HK-2 (cell line): Measurements from ENCODE around the gene RAPGEF5.

Experiments used
- DNase-seq: peaks from one replicate; pipeline ENCODE4 v3.0.0-alpha.2; 2018; ENCODE audit not compliant: unreplicated experiment

The RAPGEF5 gene

DNA sequence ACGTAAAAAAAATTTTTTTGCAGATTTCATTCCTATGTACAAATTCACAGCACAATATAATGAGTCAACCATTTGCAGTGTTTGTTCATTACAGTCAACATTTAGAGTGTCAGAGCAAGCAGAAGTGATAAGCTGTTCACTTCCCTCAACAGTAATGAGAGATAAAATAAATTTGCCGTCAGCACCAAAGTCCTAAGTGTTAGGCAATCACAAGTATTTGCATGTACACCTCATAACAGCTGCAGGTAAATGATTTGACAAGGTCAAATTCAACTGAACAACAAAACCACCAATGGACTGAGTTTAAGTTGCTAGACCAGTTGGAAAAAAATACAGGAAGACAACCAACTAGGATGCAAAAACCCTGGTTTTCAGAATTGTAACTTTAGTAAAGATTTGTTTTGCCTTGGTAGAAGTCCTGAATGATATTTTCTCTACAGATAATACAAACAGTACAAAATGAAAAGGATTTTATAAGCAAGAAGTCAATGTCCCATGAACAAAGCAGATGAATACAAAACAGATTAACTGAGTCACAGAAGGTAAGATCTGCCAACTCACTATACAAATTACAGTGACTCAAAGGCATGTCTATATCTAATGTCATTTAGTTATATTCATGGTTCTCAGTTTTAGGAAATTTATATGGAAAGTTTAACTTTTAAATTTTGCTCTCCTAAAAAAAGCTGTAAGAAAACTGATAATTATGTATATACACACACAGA is 10.4 kb downstream of the RAPGEF5 start:
- DNase-seq = no peak

DNA sequence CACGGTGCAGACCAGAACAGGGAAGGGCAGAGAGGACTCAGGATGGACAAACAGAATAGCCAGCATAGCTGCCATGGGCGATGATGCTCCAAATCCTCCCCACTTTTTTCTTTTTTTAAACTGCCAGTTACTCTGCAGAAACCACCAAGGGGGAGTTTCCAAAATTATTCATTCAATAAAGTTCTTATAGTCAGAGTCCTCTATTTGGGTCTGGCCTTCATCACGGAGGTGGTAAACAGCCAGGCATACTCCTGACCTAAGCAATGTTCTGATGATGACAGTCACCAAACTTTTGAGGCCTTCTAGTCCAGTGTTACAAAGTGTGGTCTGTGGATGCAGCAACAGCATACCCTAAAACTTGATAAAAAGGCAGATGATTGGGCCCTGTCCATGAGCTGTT is 12.3 kb downstream of the RAPGEF5 start:
- DNase-seq = no peak

DNA sequence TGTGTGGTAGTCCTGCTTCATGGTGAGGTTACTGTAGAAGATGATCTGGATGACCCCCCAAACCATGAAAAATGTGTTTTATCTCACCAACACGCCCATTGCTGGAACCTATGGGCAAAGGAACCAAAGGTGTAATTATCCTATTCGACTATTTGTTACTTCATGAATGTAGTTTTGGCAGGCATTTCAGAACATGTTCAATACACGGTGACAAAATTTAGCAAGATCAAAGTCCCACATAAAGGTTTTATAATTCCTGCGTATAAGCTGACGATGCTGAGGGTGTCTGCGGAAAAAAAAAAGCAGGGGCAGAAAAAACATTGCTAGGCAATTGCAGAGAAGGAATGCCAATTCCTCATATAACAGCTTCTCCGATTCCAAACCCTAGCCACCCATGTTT is 13.3 kb downstream of the RAPGEF5 start:
- DNase-seq = no peak

DNA sequence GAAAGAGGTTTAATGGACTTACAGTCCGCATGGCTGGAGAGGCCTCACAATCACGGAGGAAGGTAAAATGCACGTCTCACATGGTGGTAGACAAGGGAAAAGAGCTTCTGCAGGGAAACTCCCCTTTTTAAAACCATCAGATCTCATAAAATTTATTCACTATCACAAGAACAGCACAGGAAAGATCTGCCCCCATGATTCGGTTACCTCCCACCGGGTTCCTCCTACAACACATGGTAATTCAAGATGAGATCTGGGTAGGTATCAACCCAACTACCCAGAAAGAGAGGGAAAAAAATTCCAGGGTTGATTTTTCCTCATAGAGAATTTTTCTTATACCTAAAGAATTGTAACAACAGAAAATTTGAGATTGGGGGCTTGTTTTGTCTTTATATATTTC is 13.9 kb downstream of the RAPGEF5 start:
- DNase-seq = no peak

DNA sequence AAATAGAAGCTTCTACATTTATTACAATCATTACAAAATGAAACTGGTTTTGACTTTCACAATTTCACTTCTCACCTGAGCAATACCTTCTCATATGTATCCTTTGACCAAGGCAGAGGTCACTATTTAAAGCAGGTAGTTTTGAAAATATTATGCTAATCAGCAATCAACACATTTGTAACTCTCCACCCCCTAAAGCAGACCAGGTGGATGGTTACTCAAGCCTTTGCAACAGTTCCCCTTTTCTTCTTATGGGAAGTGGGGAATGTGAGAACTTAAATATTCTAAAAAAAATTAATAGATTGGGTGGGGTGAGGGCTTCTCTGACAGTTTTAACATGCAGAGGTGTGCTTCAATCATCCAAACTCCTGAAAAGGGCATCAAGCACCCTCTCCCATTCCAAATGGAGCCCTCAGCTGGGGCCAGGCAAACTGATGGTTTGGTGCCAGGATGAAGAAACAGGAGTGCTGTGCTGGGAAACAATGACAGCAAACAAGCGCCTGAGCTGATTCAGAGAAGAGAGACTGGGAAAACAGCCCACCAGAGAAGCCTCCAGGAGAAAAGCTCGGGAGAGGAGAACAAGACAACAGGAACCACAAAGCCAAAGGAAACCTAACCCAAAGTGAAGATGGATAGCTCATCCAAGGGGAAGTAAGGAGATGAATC is 17.1 kb downstream of the RAPGEF5 start:
- no peak for DNase-seq

DNA sequence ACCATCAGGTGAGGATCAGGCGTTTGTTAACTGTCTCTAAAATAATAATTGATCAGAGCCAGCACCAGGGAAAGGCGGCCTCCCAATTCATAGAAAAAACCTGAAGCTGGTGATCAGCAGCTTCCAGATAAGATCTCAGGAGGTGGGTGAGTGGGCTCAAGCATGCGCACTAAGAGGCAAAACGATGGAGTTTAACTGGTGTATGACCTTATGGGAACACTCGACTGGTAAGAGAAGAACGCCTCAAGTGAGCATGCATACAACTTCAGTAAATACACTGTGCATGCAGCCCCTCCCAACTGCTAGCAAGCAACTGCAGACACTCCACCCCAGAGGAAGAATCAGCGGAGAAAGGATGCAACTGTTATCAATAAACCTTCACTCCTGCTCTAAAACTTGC is 18.1 kb downstream of the RAPGEF5 start:
- DNase-seq = no peak

DNA sequence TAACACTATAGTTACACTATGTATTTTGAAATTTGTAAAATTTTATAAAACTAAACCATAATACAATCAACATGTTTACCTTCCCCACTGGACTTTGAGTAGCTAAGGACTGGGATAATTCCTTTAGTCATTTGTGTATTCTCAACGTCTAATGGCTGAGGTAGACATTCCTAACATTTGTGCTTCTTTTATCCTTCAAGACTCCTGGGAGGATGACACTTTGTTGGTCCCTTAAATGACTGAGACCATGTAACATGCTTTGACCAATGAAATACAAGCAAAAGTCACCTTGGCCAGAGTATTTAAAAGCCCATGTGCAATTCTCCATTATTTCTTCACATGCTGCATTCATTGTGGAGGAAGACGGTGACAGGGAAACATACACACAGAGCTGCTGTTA is 18.5 kb downstream of the RAPGEF5 start:
- DNase-seq = no peak

DNA sequence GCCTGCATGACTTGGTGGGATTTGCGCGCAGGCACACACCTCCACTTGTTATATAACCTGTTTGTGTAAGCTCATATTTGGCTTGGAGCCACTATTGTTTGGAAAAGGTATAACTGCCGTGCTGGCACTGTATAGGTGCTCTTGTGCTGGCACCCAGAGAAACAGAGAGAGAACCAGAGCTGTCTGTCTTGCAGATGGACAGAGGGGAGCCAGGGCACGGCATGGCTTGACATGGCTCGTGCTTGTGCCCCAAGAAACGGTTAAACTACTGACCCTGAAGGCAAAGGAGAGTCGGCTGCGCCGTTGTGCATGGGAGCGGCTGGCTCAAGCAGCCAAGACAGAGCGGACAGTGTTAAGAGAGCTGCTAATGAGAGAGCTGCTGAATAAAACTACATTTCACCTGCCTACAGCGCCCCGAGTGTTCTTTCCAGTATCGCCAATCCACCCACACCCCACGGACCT is 23.2 kb downstream of the RAPGEF5 start:
- DNase-seq = no peak

DNA sequence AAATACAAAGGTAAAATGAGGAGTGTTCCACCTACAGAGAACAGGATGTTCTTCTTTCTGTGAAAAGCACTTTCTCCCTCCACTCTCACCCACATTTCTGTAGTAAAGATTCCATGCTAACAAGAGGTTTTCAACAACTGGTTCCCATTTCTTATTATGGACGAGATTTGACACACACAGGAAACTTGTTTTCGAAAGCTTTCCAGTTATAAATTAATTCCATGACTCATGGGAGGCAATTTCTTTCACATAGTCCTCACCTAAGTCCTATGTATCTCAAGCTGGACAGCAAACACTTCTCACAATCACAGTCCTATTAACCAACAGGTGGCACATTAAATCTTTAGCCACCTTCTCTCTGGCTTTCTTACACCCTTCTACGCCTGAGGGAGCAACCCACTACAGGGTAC is 24.5 kb downstream of the RAPGEF5 start:
- DNase-seq = no peak

DNA sequence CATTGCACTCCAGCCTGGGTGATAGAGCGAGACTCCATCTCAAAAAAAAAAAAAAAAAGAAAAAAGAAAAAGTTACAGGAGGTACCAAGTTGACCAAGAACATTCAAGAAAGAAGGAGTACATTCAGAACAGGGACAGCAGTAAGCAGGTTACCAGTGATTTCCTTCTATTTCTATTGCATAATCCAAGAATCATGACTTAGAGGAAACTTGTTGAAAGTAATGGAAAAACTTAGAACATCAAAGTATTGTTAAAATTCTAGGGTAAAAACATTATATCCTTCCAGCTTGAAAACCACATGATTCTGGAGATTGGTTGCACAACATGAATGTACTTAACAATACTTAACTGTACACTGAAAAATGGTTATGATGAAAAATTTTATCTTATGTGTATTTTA is 25.2 kb downstream of the RAPGEF5 start:
- no peak for DNase-seq

DNA sequence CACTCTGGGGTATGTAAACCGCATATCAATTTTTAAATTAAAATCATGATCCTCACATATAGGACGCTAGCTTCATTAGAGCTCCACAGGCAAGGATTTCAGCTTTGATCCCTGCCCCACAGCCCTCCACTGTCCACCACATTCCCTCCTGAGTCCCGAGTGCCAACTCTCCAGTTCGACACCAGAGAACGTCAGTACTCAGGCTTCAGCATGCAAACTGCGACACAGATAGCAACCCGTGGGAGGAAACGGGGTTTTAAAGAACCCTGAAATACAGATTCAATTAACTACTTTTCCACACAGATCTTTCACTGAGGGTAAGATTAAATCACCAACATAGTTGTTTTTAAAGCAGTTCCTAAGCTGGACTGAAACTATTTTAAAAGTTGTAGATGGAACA is 26.1 kb downstream of the RAPGEF5 start:
- no peak for DNase-seq

DNA sequence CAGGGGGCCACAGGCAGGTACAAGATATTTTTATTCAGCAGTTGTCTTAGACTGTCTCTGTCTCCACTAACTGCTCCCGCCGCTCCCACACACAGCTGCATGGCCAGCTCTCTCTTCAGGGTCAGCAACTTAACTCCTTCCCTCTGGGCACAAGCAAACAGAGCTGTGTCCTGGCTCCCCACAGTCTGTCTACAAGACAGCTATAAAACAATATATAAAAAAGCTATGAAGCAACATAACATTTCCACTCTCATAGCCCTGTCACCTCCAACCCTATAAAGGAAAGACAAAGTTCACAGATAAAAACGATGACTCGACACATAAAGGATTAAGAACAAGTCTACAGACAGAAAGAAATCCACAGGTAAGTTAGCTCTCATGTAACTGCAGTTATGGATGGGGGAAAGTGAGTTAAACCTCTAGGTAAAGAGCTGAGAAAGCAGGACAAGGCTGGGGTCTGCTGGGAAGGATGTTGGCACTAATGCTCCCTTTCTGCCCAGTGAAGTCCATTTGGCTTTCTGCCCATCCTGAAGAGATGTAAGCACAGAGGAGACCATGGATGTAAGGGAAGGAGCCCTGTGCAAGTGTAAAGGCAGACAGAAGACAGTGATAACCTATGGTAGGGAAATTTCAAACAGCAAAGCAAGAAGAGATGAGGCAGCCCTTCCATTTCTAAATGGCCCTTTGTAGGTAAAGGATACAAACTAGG is 27.0 kb downstream of the RAPGEF5 start:
- DNase-seq = no peak

DNA sequence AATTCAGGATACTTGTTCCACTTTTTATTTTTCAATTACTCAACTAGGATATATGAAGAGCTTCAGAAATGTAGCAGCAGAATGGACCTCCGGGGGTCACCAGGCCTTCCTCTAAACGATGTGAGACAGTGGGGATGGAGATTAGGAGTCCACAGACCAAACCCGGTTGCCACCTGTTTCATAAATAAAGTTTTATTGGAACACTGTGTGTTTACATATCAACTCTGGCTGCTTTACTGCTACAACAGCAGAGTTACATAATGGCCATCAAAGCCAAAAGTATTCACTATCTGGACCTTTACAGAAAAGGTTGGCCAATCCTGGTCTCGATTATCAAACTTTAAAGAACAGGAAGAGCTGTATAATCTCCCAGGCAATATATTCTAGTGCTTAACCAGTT is 30.8 kb downstream of the RAPGEF5 start:
- no peak for DNase-seq

DNA sequence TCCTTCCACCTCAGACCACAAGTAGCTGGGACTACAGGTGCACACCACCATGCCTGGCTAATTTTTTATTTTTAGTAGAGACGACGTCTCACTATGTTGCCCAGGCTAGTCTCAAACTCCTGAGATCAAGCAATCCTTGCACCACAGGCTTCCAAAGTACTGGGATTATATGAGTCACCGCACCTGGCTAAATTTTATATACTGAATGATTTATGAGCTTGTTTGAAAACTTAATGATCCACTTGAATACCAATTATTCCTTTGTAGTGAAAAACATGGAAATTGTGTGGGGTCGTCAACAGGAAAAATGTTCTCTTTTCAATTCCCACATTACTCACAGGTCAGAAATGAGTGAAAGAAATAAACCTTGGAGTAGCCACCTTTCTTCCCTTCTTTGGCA is 31.3 kb downstream of the RAPGEF5 start:
- no peak for DNase-seq

DNA sequence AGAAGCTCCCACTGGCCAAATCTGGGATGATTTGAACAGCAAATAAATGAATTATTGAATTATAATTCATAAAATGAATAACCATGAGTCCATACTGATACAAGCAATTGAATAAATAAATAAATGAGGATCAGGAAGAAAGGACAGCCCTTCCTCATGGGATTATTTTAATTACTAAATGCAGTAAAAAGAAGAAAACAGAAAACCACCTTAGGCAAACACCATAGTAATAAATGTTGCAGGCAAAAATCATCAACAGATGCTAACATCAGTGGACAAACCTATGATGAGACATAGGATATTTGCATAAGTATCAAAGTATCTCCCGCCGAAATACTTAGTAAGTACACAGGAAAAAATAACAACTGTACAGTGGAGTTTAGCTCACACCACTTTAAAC is 33.2 kb downstream of the RAPGEF5 start:
- DNase-seq = no peak

DNA sequence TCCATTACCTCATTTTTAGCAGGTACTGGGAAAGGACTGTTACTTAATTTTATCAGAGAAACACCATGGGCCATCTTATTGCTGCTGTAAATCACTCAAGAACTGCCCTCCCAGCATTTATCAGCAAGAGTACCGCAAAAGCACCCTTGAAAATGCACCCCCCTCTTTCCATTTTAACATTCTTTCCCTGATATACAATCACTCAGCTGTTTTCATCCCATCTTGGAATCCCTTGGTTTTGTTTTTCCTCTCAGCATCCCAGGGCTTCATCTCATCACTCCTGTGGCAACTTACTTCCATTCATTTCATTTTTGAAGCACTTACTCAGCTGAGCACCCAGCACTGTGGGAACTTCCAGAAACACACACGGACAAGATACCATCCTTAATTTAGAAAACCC is 36.5 kb downstream of the RAPGEF5 start:
- no peak for DNase-seq

DNA sequence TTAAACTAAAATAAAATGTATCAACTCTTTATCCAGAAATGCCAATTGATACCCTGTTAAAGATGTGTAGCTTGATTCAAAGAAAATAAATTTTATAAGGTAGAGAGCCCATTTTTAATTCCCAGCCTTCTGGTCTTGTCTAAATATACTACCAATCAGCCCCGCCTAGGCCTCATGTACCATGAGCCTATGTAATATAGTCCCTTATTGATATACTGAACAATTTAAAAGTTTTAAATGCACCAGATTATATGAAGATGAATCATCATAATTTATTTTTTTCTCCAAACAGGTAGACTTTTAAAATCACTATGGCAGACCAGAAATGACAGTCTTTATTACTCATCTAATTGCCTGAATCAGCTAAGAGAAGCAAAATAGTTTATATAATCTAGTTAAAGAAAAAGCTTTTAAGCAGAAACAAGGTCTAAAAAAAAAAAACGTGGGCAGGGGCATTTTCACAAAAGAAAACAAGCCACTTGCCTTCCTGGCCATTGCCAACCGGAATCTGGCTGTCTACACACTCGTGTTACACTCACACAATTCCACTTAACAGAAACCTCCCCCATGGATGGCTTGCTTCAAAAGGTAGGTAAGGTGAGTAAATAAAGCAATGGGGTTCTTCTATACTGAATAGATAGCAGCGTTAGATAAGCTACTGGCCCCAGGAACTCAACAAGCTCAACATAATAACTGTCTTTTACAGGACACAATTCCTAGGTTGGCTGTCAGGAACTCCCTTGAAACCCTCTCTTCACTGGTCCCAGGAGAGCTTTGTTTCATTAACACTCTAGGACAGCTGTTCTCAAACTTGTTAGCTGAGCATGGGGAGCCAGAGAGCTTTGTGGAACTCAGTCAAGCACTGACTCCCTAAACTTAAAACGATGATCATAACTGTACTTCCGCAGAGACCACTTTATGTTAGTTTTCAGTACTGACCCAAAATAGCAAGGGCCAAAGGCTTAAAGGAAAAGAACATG is 37.2 kb downstream of the RAPGEF5 start:
- DNase-seq = no peak

DNA sequence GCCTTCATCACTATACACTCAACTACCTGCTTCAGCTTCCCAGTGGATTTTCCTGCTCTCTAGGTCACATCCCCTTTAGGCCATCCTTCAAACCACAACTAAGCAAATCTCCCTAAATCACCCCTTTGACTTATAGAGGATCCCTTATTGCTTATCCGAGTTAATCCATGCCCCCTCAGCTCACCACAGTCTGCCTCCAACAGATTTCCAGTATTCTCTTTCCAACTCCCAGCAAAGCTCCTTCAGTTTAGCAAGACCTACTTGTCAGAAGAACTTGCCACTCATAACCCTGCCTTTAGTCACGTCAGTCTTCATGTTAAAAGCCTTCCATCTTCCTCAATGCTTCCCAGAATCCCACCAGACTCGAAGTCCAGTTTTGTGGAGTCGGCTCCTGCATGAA is 38.6 kb downstream of the RAPGEF5 start:
- DNase-seq = no peak

DNA sequence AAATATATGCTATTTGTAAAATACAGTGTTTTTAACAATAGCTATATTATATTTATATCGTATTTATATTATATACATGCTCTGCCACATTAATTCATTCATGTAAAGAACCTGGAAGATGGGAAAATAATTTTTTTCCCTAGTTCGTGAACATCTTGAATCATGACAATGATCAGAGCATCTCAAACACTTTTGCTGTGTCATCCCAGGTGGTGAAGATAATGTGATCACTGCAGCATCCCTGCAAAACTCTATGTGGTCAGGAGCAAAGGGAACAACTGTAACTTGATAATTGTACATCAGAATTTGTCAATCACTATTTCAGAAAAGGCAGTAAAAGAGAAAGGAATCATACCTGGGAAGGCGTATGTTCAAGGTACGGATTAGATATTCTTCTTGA is 39.3 kb downstream of the RAPGEF5 start:
- DNase-seq = no peak

DNA sequence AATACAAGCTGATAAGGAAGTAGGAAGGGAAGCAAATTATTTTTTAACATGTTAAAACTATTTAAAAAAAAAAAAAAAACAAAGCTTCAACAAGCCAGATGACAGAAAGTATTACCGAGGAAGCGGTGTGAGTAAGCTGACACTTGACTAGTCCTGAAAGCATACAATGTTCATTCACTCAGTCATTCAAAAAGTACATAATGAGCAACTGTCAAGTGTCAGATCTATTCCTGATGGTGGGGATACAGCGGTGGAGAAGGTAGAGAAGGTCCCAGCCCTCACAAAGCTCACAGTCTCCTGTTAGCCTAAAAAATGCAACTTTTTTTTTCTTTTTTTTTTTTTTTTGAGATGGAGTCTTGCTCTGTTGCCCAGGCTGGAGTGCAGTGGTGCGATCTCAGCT is 40.0 kb downstream of the RAPGEF5 start:
- no peak for DNase-seq

DNA sequence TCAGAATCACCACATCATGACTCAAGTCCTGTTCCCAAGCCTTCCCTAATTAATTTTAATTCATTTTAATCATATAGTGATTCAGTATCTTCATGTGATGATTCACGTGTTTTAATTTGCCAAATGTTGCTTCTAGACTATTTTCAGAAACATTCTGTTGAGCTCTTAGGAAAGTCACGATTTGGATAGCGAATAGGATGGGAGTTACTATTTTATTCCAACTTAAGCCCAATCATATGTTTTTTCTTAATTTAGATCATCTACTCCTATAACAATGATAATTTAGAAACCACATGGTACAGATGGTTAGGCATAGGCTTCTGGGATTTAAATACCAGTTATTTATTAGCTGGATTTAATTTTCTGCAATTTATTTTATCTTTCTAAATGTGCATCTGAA is 49.1 kb downstream of the RAPGEF5 start:
- no peak for DNase-seq

DNA sequence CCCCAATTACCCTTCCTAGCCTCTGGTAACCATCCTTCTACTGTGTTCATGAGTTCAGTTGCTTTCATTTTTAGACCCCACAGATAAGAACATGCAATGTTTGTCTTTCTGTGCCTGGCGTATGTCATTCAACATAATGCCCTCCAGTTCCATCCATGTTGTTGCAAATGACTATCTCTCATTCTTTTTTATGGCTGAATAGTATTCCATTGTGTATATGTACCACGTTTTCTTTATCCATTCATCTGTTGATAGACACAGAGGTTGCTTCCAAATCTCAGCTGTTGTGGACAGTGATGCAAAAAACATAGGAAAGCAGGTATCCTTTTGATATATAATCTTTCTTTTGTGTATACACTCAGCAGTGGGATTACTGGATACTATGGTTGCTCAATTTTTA is 51.2 kb downstream of the RAPGEF5 start:
- DNase-seq = no peak
